ENCODE results near the gene AOPEP.

DNA sequence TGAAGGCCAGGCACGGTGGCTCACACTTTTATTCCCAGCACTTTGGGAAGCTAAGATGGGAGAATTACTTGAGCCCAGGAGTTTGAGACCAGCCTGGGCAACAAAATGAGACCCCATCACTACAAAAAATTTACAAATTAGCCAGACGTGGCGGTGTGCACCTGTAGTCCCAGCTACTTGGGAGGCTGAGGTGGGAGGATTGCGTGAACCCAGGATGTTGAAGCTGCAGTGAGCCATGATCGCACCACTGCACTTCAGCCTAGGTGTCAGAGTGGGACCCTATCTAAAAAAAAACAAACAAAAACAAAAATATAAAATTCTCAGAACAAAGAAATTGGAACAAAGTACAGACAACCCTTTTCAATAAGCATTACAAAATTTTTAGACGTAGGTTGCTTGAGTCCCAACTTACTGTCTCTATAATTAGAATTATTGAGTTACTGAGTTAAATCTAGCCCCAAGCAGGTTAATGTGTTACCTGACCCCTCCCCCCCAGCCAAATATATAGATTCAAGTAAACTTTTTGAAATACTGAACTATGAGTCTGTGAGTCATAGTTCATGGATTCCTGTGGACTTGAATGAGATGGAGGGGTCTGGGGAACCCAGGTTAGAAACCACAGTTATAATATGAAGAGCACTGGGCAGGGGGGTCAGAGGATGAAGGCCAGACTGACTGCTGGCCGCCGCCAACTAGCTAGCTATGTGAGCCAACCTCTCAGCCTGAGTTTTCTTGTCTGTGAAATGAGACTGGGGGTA lies 173.1 kb downstream of the AOPEP start:
- TF ChIP-seq, protein P1, sequence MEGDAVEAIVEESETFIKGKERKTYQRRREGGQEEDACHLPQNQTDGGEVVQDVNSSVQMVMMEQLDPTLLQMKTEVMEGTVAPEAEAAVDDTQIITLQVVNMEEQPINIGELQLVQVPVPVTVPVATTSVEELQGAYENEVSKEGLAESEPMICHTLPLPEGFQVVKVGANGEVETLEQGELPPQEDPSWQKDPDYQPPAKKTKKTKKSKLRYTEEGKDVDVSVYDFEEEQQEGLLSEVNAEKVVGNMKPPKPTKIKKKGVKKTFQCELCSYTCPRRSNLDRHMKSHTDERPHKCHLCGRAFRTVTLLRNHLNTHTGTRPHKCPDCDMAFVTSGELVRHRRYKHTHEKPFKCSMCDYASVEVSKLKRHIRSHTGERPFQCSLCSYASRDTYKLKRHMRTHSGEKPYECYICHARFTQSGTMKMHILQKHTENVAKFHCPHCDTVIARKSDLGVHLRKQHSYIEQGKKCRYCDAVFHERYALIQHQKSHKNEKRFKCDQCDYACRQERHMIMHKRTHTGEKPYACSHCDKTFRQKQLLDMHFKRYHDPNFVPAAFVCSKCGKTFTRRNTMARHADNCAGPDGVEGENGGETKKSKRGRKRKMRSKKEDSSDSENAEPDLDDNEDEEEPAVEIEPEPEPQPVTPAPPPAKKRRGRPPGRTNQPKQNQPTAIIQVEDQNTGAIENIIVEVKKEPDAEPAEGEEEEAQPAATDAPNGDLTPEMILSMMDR (IDR thresholded peaks at IDR 0.05; ENCODE audit: low read length) = no peak
- TF ChIP-seq EZH2 (IDR thresholded peaks at IDR 0.05; ENCODE audit: borderline replicate concordance, low read length) = no peak

All from OCI-LY1 (cell line).